Measurements from ENCODE around the gene ZNF786. TPM values are rescaled to one million over a fixed set of nuclear protein-coding genes. Genes with fewer than 3 reads are reported as not detected.

The ZNF786 gene
- total and polyA plus RNA-seq, 9 of the 15 experiments (the other 6 are each of a cell fraction or from before 2014, with no cell fraction given), result 0.31 to 5.4 (median 3.0) TPM

GRCh38 chr7:149028346-149029109 is 62.0 kb downstream of the ZNF786 start, which contains the start of gene PDIA4 (continued):
- 0 out of 2 replicates have a peak, but pooled peaks have one; percentile 11 for TF ChIP-seq MYBL2 (IDR thresholded peaks at IDR 0.05; ENCODE audit: low read depth)
- no peak for TF ChIP-seq MYBL2 (CRISPR knock-in tag; IDR thresholded peaks at IDR 0.05; ENCODE audit: borderline replicate concordance)
- TF ChIP-seq ZFP36 (IDR thresholded peaks at IDR 0.05; ENCODE audit: low read depth, low read length, partially characterized antibody), result peak; percentile 15
- 0 out of 2 replicates have a peak, but pooled peaks have one; percentile 70 for TF ChIP-seq ZBTB43 (CRISPR knock-in tag; IDR thresholded peaks at IDR 0.05)
- no peak for TF ChIP-seq ZNF280B (CRISPR knock-in tag; IDR thresholded peaks at IDR 0.05)
- peak; percentile 82 for TF ChIP-seq TBP (optimal IDR thresholded peaks at IDR 0.05; ENCODE audit: low read depth, low read length)
- no peak for TF ChIP-seq ZNF79 (CRISPR knock-in tag; IDR thresholded peaks at IDR 0.05; ENCODE audit: low read depth)
- peak; percentile 97 to 98 for TF ChIP-seq MNT (conservative IDR thresholded peaks at IDR 0.05)
- peak in 1 of 2 experiments; percentile 66; a peak in 2 of 4 replicates for TF ChIP-seq SRF (CRISPR knock-in tag; IDR thresholded peaks at IDR 0.05)
- peak; percentile 86; the same call in 1 of the 2 replicates for TF ChIP-seq ZBED1 (IDR thresholded peaks at IDR 0.05)
- peak; percentile 28 to 73; a peak in 3 of 4 replicates for TF ChIP-seq RCOR1 (IDR thresholded peaks at IDR 0.05; ENCODE audit: borderline replicate concordance in 1 of 2, low read depth in 2 of 2, low read length in 2 of 2)
- no peak for TF ChIP-seq TRIM25 (IDR thresholded peaks at IDR 0.05; ENCODE audit: borderline replicate concordance)
- peak; percentile 80; the same call in 1 of the 2 replicates for TF ChIP-seq MTA1 (IDR thresholded peaks at IDR 0.05; ENCODE audit: borderline replicate concordance)
- peak; percentile 68 for TF ChIP-seq NFYB (IDR thresholded peaks at IDR 0.05; ENCODE audit: extremely low read depth, insufficient read length)
- no peak for TF ChIP-seq NFE2 (IDR thresholded peaks at IDR 0.05; ENCODE audit: low read depth)
- TF ChIP-seq ATF6 (CRISPR knock-in tag; IDR thresholded peaks at IDR 0.05), result peak; percentile 98; the same call in 1 of the 2 replicates
- TF ChIP-seq ETV1 (tag; conservative IDR thresholded peaks at IDR 0.05; ENCODE audit: low read depth), result peak; percentile 75
